GM23248 (cell line): ENCODE measurements around the gene RAB4A.

ENCODE experiments used
- EZH2 ChIP-seq: fragments of 200-600 bp; sonication (generic); IDR thresholded peaks from 2 replicates; pipeline ENCODE4 v1.6.1; 2018; ENCODE audit warnings: antibody characterized with exemption, mild to moderate bottlenecking; ENCODE audit not compliant: insufficient read depth, poor library complexity, severe bottlenecking
- EZH2phosphoT487 ChIP-seq: fragments of 200-600 bp; sonication (generic); IDR thresholded peaks from 2 replicates; pipeline ENCODE4 v1.6.1; 2018; ENCODE audit warnings: antibody characterized with exemption, moderate library complexity, mild to moderate bottlenecking, low read depth; ENCODE audit not compliant: insufficient read depth

- TF ChIP-seq EZH2phosphoT487 (no peak), EZH2 (no peak)
Measured at GRCh38 chr1:229240532-229240931, 30.4 kb upstream of the RAB4A start.
